Endothelial cell of umbilical vein (primary cell): ENCODE measurements around the gene PPIA. TPM values are rescaled to one million over a fixed set of nuclear protein-coding genes. Genes with fewer than 3 reads are reported as not detected.

Source experiments
- BruUV-seq: library from RNA; stranded (reverse); fragments of 400-500 nt; replicated peaks from 2 replicates; lab custom pipeline; 2021; lab: Mats Ljungman, UMichigan
- CTCF ChIA-PET: fragments of 300-600, 350-600 bp; sonication (Branson Sonifier 250); formaldehyde crosslinking; loops from one replicate; lab custom pipeline; 2021; ENCODE audit warnings: antibody characterized with exemption, inconsistent platforms; lab: Charles Lee
- POLR2A ChIA-PET: fragments of 300-600, 350-600 bp; sonication (Branson Sonifier 250); formaldehyde crosslinking; loops from one replicate; lab custom pipeline; 2021; ENCODE audit warnings: antibody characterized with exemption, inconsistent platforms; lab: Charles Lee
- DNase-seq: peaks from one replicate; pipeline ENCODE4 v3.0.0-alpha.2; 2011; ENCODE audit warnings: low read depth, low spot score
- FAIRE-seq: peaks from 2 replicates; lab custom pipeline; 2011; peaks lifted over from hg19 to GRCh38; lab: Jason Lieb, UNC
- H2AFZ ChIP-seq: 2 replicates; pipeline ENCODE4 v1.6.0; 2012; ENCODE audit warnings: low read depth, low read length, control low read depth, inconsistent platforms
- H3K27ac ChIP-seq: 2 replicates; pipeline ENCODE4 v1.5.1; 2011; ENCODE audit warnings: low read depth, mild to moderate bottlenecking, control low read depth, low read length, moderate library complexity; ENCODE audit not compliant: insufficient read depth
- H3K27me3 ChIP-seq, 2 experiments: 2 replicates each; pipeline versions ENCODE4 v1.6.0 to v1.6.1; 2011; ENCODE audit warnings: low read length in 2 of 2, mixed read lengths in 1 of 2; ENCODE audit not compliant: control insufficient read depth in 2 of 2, insufficient read depth in 2 of 2
- H3K36me3 ChIP-seq, 2 experiments: 2 replicates in 1 of 2; 3 replicates in 1 of 2; pipeline ENCODE4 v1.5.1; 2011; ENCODE audit warnings: low read length in 2 of 2, mild to moderate bottlenecking in 1 of 2, moderate library complexity in 1 of 2; ENCODE audit not compliant: control insufficient read depth in 2 of 2, insufficient read depth in 2 of 2; ENCODE audit errors: extremely low read depth in 1 of 2
- H3K4me1 ChIP-seq: 3 replicates; pipeline ENCODE4 v1.5.1; 2011; ENCODE audit warnings: mild to moderate bottlenecking, low read length; ENCODE audit not compliant: control insufficient read depth, insufficient read depth; ENCODE audit errors: extremely low read depth
- H3K4me2 ChIP-seq: 2 replicates; pipeline ENCODE4 v1.6.1; 2011; ENCODE audit warnings: low read length, control low read depth, mixed read lengths; ENCODE audit not compliant: insufficient read depth
- H3K4me3 ChIP-seq, 3 experiments: fragments of 200-600 bp in 1 of 3; sonication (generic), shearing (Covaris generic) in 1 of 3; replicated peaks in 1 of 3; 2 replicates each; pipeline ENCODE4 v1.5.1; 2011 to 2016; ENCODE audit warnings: control low read depth in 3 of 3, low read length in 3 of 3, mild to moderate bottlenecking in 2 of 3, inconsistent platforms in 1 of 3, low read depth in 1 of 3, moderate library complexity in 1 of 3; ENCODE audit not compliant: insufficient read depth in 1 of 3
- H3K79me2 ChIP-seq: 2 replicates; pipeline ENCODE4 v1.6.0; 2012; ENCODE audit warnings: low read length, inconsistent platforms; ENCODE audit not compliant: control insufficient read depth, insufficient read depth
- H3K9ac ChIP-seq: replicated peaks from 2 replicates; pipeline ENCODE3; 2011; ENCODE audit warnings: low read length, control low read depth; ENCODE audit not compliant: insufficient read depth; ENCODE audit errors: extremely low read depth
- H3K9me1 ChIP-seq: replicated peaks from 3 replicates; pipeline ENCODE4 v1.6.0; 2011; ENCODE audit warnings: mild to moderate bottlenecking, low read length; ENCODE audit not compliant: control insufficient read depth, insufficient read depth; ENCODE audit errors: extremely low read depth
- H3K9me3 ChIP-seq: replicated peaks from 2 replicates; pipeline ENCODE4 v1.5.1; 2012; ENCODE audit warnings: low read length, inconsistent platforms; ENCODE audit not compliant: control insufficient read depth, insufficient read depth
- H4K20me1 ChIP-seq: replicated peaks from 2 replicates; pipeline ENCODE3; 2011; ENCODE audit warnings: mild to moderate bottlenecking, low read length; ENCODE audit not compliant: control insufficient read depth, insufficient read depth; ENCODE audit errors: extremely low read depth
- EZH2 ChIP-seq: IDR thresholded peaks from 2 replicates; pipeline ENCODE4 v1.6.1; 2012; ENCODE audit warnings: borderline replicate concordance, low read depth, mild to moderate bottlenecking, moderate library complexity, low read length, inconsistent platforms; ENCODE audit not compliant: severe bottlenecking
- FOS ChIP-seq: IDR thresholded peaks from 2 replicates; pipeline ENCODE4 v1.6.1; 2011; ENCODE audit warnings: mild to moderate bottlenecking, low read length, moderate library complexity, borderline replicate concordance; ENCODE audit not compliant: insufficient read depth
- GATA2 ChIP-seq: IDR thresholded peaks from 2 replicates; pipeline ENCODE4 v1.7.0; 2011; ENCODE audit warnings: low read depth, mild to moderate bottlenecking, moderate library complexity, mixed read lengths, low read length; ENCODE audit not compliant: insufficient read length, insufficient read depth
- JUN ChIP-seq: IDR thresholded peaks from 2 replicates; pipeline ENCODE4 v1.6.1; 2011; ENCODE audit warnings: borderline replicate concordance, low read depth; ENCODE audit not compliant: insufficient read length, insufficient read depth
- MYC ChIP-seq: IDR thresholded peaks from one replicate; pipeline ENCODE4 v1.6.1; 2011; ENCODE audit warnings: mild to moderate bottlenecking, low read depth, low read length
- POLR2A ChIP-seq: IDR thresholded peaks from 2 replicates; pipeline ENCODE4 v1.6.1; 2012; ENCODE audit warnings: low read depth, mild to moderate bottlenecking, control low read depth, low read length
- POLR2AphosphoS5 ChIP-seq: IDR thresholded peaks from 2 replicates; pipeline ENCODE4 v1.6.1; 2012; ENCODE audit warnings: low read depth, mild to moderate bottlenecking, control low read depth, low read length, moderate library complexity; ENCODE audit not compliant: insufficient read depth
- dilution Hi-C: fragments of 300-500 bp; cut with MboI; formaldehyde crosslinking; loops from one replicate; pipeline ENCODE4 v1.15.0; 2019; ENCODE audit warnings: low sequenced_read_pairs; ENCODE audit not compliant: extremely low pct_ligation_motif_present
- intact Hi-C: fragments of 100-400 bp; cut with micrococcal nuclease; formaldehyde crosslinking; loops from one replicate; pipeline ENCODE4 v1.10.0; 2022
- polyA plus RNA-seq, 4 experiments: library from polyadenylated mRNA; depleted of rRNA in 3 of 4; stranded (reverse) in 3 of 4; unstranded in 1 of 4; fragments of >200 nt; gene quantifications; 2 replicates each; pipeline versions ENCODE4 v1.2.1 to v1.2.3, GENCODE V29; 2011 to 2012; ENCODE audit warnings: missing spikeins in 1 of 4
- total RNA-seq: library from RNA; stranded (reverse); gene quantifications from 2 replicates; pipeline ENCODE4 v1.2.3, GENCODE V29; 2021
- TF ChIP-seq, protein P1 (sequence below): IDR thresholded peaks from 2 replicates; pipeline ENCODE4 v1.6.1; 2011; ENCODE audit not compliant: insufficient read depth, insufficient read length
- TF ChIP-seq, protein P2 (sequence below), 2 donors: IDR thresholded peaks; 1 replicate in 1 of 2; 2 replicates in 1 of 2; pipeline ENCODE4 v1.5.1; 2011; ENCODE audit warnings: low read length in 2 of 2, mild to moderate bottlenecking in 2 of 2, moderate library complexity in 2 of 2, control low read depth in 1 of 2, inconsistent platforms in 1 of 2, low read depth in 1 of 2; ENCODE audit not compliant: insufficient read depth in 1 of 2; ENCODE audit errors: extremely low read depth in 1 of 2

The PPIA gene
- total and polyA plus RNA-seq, 2 donors (not counting 3 experiments of a cell fraction or from before 2014, with no cell fraction given), result 2,602 to 5,159 TPM

DNA sequence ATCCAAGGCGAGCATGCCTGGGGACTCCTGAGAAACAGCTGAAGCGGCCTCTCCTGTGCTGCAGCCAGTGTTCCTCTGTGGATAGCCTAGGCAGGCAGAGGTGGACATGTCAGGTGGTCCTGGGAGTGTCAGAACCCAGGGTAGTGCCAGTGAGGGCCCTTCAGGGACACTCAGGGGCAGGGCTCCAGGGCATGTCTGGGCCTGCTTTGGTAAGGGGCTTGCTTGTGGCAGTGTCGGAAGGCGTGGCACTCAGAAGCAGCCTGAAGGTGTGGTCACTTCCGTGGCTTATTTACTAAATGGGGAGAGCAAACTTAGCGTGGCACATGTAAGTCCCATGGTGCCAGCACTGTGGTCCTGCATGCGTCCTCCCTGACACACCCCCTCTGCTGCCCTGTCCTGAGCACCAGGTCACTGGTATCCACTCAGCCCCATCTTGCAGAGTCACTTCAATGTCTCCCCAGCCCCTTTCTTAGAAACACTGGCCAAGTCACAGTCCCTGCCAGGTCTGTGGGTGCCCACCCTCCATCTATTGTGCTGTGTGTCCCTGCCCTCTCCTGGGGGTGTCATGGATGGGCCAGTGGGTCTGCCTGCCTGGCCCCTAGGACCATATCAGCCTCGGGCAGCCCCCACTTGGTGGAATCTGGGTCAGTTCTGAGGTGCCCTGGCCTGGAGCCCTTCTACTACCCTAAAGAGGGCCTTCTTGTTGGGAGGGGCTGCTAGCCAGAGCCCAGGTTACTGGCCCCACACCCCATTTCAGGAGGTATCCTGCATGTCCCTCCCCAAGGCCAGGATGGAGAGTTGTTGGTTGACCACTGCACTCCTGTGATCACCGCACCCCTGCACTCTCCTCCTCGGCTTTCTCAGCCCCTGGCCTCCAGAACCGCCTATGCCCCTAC lies 41.4 kb upstream of the PPIA start:
- TF ChIP-seq, protein P1, sequence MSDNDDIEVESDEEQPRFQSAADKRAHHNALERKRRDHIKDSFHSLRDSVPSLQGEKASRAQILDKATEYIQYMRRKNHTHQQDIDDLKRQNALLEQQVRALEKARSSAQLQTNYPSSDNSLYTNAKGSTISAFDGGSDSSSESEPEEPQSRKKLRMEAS, result no peak
- TF ChIP-seq, protein P2, sequence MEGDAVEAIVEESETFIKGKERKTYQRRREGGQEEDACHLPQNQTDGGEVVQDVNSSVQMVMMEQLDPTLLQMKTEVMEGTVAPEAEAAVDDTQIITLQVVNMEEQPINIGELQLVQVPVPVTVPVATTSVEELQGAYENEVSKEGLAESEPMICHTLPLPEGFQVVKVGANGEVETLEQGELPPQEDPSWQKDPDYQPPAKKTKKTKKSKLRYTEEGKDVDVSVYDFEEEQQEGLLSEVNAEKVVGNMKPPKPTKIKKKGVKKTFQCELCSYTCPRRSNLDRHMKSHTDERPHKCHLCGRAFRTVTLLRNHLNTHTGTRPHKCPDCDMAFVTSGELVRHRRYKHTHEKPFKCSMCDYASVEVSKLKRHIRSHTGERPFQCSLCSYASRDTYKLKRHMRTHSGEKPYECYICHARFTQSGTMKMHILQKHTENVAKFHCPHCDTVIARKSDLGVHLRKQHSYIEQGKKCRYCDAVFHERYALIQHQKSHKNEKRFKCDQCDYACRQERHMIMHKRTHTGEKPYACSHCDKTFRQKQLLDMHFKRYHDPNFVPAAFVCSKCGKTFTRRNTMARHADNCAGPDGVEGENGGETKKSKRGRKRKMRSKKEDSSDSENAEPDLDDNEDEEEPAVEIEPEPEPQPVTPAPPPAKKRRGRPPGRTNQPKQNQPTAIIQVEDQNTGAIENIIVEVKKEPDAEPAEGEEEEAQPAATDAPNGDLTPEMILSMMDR (IDR thresholded peaks at IDR 0.05; ENCODE audit: extremely low read depth in 1 of 2, insufficient read depth in 1 of 2, low read depth in 1 of 2, low read length in 2 of 2), result no peak
- no peak for TF ChIP-seq JUN
- TF ChIP-seq MYC, result no peak
- TF ChIP-seq GATA2, result no peak
- TF ChIP-seq FOS, result no peak
- no peak for TF ChIP-seq POLR2AphosphoS5
- TF ChIP-seq EZH2, result no peak
- TF ChIP-seq POLR2A, result no peak
- no peaks in the 10 kb centered on the region for H3K9me1 ChIP-seq
- no peaks in the 10 kb centered on the region for H3K27me3 ChIP-seq
- H4K20me1 ChIP-seq, result no peaks in the 10 kb centered on the region
- peaks cover 1% of the 10 kb centered on the region for H3K4me1 ChIP-seq
- peaks cover 45% of the 10 kb centered on the region for H3K79me2 ChIP-seq
- H3K9ac ChIP-seq, result no peak overlapping the region
- dilution Hi-C loops (no loop called here), intact Hi-C loops (no loop called here)
- H3K36me3 ChIP-seq, result peaks cover 4 to 32% of the 10 kb centered on the region in 2 experiments
- CTCF ChIA-PET, result no interaction called here
- DNase-seq, result no peak
- POLR2A ChIA-PET, result no interaction called here
- H2AFZ ChIP-seq, result no peak overlapping the region
- no peaks in the 10 kb centered on the region for H3K9me3 ChIP-seq
- no peak overlapping the region for H3K4me3 ChIP-seq
- no peak overlapping the region for H3K4me2 ChIP-seq
- FAIRE-seq, result no peak
- no TSS peak for BruUV-seq
- H3K27ac ChIP-seq, result no peak overlapping the region
